Epidermal melanocyte (primary cell): ENCODE results near the gene SEC11A.

Experiments
- DNase-seq: peaks from one replicate; pipeline ENCODE4 v3.0.0; 2011; ENCODE audit warnings: low spot score; ENCODE audit not compliant: insufficient read length

SEC11A gene

GRCh38 chr15:84684092-84684491, 31.8 kb downstream of the SEC11A start:
- no peak for DNase-seq

- no peak for DNase-seq
These were observed 34.1 kb downstream of the SEC11A start for GRCh38 chr15:84681831-84682230.

GRCh38 chr15:84671211-84671610, 44.7 kb downstream of the SEC11A start:
- DNase-seq = no peak

- DNase-seq = no peak
These were observed 46.2 kb downstream of the SEC11A start for GRCh38 chr15:84669726-84670125.

- no peak for DNase-seq
These were observed 47.5 kb downstream of the SEC11A start for GRCh38 chr15:84668221-84668982.

- no peak for DNase-seq
These were observed 49.6 kb downstream of the SEC11A start for GRCh38 chr15:84666373-84666772.

GRCh38 chr15:84661001-84661400, 54.9 kb downstream of the SEC11A start:
- DNase-seq = no peak

- DNase-seq = no peak
These were observed 55.8 kb downstream of the SEC11A start for GRCh38 chr15:84659904-84660781.

GRCh38 chr15:84658788-84659411, 57.0 kb downstream of the SEC11A start:
- DNase-seq = no peak

GRCh38 chr15:84658080-84658787, 57.7 kb downstream of the SEC11A start, which contains the start of gene NMB:
NMB (minus strand) TSS chr15:84658199; CDS start chr15:84658152, 47 bp downstream.
- peak; percentile 86 for DNase-seq

GRCh38 chr15:84657748-84658079, 58.2 kb downstream of the SEC11A start:
- DNase-seq = no peak

GRCh38 chr15:84656972-84657371, 59.0 kb downstream of the SEC11A start:
- no peak for DNase-seq

GRCh38 chr15:84654689-84655453, 61.1 kb downstream of the SEC11A start:
- peak; percentile 51 for DNase-seq

GRCh38 chr15:84653910-84654688, 61.8 kb downstream of the SEC11A start, which contains the start of gene WDR73:
WDR73 (minus strand) TSS chr15:84654283; CDS start chr15:84654274, 9 bp downstream.
- DNase-seq = peak; percentile 74

GRCh38 chr15:84653584-84653909, 62.4 kb downstream of the SEC11A start:
- no peak for DNase-seq

GRCh38 chr15:84649706-84650105, 66.2 kb downstream of the SEC11A start:
- DNase-seq = no peak

- no peak for DNase-seq
These were observed 67.4 kb downstream of the SEC11A start for GRCh38 chr15:84648539-84648938.

- DNase-seq = no peak
These were observed 68.2 kb downstream of the SEC11A start for GRCh38 chr15:84647726-84648125.

GRCh38 chr15:84645997-84646396, 69.9 kb downstream of the SEC11A start:
- DNase-seq = no peak

- no peak for DNase-seq
These were observed 70.4 kb downstream of the SEC11A start for GRCh38 chr15:84645496-84645895.
